Skeletal muscle cell (primary cell): ENCODE results near the gene PXMP2.
A peak's percentile ranks its signal among the peaks of the same experiment; 100 is the strongest.

Experiments
- DNase-seq: peaks from one replicate; pipeline ENCODE4 v3.0.0-alpha.2; 2010; ENCODE audit warnings: low read depth
- H3K4me3 ChIP-seq: 2 replicates; pipeline ENCODE4 v1.5.1; 2011; ENCODE audit warnings: low read depth, mild to moderate bottlenecking, control low read depth, low read length, moderate library complexity

PXMP2 gene

DNA sequence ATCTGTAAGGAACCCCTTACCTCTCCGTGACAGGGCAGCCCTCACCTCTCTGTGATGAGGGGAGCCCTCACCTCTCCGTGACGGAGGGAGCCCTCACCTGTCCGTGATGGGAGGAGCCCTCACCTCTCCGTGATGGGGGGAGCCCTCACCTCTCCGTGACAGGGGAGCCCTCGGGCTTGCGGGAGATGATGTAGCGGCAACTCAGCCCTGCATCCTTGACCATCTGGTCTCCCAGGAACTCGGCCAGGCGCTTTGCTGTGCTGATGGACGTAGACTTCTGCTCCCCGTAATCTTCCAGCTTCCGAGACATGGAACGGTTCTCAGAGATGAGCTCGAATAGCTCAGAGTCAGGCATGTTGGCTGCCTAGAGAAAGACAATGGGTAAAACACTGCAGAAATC lies 28.2 kb upstream of the PXMP2 start:
- no peak for DNase-seq
- H3K4me3 ChIP-seq, result no peak overlapping the region

DNA sequence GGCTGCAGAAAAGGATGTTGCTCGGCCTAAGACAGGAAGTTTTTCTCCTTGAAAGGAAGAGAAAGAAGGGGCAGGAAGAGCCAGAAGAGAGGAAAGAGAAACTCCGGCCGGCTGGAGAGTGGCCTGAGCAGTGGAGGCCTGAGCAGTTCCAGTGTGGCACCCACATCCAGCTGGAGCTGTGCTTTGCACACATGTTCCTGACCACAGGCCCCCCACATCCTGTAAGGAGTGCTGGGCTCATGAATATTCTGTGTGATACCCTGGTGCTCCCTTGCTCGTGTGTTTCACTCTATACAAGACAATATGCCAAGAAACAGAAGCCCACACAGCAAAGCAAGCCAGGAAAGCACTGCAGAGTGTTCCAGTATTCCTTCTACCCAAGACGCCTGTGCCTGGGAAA lies 27.3 kb upstream of the PXMP2 start:
- no peak overlapping the region for H3K4me3 ChIP-seq
- DNase-seq, result no peak

DNA sequence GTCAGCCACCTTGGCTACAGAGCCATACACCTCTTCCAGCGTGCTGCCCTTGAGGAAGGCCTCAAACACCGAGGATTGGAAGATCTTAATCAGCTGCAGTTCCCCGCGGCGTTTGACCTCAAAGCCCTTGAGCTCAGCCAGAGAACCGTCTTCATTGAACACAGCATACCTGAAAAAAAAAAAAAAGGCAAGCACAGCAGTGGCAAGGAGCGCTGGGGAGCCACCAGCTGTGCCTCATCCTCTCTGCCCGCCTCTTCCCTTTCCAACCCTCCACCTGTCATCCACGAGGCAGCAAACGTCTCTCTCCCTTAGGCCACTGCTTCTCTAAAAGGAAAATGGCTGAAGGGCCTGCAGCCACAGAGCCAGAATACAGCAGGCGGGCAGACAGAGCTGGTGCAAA lies 26.4 kb upstream of the PXMP2 start:
- no peak for DNase-seq
- H3K4me3 ChIP-seq, result no peak overlapping the region

DNA sequence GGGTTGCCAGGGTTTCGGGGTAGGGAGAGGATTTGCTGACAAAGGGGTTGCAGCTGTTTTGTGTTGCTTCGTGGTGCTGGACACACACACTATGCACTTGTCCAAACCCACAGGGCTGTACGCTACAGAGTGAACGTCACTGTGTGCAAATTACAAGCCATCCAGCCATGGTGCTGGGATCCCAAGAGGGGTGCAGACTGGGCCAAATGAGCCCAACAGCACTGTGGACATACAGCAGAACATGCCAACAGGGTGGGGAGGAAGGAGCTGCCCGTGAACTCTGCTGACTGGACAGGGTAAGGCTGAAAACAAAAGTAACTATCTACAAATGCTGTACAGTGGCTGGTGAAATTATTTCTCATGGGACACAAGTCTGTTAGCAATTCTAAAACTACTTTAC lies 25.4 kb upstream of the PXMP2 start:
- no peak overlapping the region for H3K4me3 ChIP-seq
- DNase-seq, result no peak

DNA sequence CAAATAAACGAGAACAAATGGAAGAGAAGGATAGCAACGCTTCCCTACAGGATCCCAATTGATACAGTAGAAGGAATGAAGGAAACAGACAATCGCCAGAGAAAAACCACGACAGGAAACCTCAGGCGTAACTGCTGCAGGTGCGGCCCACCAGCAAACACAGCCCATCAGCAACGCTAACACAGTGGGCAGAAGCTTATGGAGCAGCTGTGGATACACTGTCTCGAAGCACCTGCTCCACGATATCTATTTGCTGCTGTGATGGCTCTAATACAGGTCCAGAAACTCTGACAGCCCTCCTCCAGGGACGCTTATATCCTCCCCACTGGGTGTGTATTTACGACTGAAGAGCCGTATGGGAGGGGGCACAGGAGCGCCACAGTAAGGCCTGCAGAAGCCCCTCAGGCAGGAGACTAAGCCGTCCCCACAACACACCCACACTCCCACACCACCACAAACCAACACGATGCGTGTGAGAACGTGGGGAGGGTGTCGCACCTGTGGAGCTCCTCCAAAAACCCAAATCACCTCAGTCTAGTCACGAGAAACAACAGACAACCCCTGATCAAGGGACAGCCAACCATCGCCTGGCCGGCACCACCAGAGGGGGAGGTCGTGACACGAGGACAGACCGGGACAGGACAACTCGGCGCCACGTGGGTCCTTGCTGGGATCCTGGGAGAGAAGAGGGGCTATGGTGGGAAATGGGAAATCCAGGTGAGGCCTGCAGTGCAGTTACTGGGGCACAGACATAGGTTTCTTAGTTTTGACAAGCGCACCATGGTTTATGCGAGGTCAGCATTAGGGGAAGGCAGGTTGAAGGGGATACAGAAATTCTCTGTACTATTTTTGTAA lies 24.3 kb upstream of the PXMP2 start:
- DNase-seq, result no peak
- H3K4me3 ChIP-seq, result no peak overlapping the region

DNA sequence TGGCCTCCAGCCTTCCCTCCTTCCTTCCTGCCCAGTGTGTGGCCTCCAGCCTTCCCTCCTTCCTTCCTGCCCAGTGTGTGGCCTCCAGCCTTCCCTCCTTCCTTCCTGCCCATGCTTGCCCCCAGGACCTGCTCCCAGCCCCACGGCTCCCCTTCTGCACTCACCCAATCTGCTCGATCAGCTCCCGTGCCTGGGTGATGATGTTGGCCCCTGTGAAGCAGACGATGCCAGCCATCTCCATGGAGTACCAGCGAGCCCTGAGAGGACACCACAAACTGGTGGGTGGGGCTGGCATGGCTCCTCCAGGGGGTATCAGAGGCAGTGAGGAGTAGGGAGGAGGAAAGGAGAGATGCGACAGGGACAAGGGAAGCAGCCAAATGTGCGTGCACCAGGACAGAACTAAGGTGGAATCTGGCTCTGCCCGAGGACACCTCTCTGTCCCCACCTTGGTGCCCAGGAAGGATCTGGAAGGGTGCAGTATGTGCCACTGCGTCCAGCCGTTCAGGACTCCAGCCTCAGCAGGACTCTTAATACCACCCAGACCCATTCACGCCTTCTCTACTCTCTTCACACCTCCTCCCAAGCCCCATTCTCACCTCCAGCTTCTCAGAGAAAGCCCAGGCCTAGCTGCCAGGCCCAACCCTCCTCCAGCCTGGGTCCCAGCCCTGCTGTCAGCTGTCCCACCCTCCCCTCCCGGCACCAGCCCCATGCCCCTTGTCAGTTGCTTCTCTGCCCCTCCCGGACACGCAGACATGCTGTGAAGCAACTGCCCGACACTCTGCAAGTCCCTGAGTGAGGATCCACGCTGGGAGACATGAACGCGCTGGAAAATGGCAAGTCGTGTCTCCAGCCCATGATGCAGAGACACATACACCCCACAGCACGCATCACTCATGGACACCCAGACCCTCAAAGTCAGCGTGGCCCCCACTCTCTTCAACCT lies 22.9 kb upstream of the PXMP2 start:
- H3K4me3 ChIP-seq, result no peak overlapping the region
- DNase-seq, result no peak

DNA sequence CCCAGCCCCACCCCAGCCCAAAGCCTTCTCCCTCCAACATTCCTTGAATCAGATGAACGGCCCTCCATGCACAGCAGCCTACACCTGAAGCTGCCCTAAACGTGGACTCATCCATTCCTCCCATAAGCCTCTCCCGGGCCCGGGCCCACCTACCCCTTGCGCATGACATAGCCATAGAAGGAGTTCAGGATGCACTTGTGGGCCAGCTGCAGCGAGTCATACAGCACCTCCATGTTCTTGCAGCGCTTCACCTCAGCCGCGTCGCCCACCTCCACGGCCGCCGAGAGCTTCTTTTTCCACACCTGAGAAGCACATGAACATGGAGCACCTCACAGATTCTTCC lies 22.3 kb upstream of the PXMP2 start:
- DNase-seq, result no peak
- H3K4me3 ChIP-seq, result no peak overlapping the region

DNA sequence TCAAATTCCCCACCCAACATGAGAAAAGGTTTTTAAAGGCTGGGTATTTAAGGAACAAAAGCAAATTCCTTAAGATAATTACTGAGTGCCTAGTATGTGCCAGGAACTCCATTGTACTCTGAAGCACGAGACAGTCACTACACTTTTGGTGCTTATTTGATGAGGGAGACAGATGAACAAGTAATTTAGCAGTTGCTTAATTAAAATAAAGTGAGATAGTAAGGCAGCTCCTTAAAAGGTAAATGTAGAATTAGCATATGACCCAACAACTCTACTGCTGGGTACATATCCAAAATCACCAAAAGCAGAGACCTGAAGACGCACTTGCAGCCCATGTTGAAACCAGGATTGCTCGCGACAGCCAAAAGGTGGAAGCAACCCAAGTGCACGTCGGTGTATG lies 21.6 kb upstream of the PXMP2 start:
- no peak for DNase-seq
- H3K4me3 ChIP-seq, result no peak overlapping the region

DNA sequence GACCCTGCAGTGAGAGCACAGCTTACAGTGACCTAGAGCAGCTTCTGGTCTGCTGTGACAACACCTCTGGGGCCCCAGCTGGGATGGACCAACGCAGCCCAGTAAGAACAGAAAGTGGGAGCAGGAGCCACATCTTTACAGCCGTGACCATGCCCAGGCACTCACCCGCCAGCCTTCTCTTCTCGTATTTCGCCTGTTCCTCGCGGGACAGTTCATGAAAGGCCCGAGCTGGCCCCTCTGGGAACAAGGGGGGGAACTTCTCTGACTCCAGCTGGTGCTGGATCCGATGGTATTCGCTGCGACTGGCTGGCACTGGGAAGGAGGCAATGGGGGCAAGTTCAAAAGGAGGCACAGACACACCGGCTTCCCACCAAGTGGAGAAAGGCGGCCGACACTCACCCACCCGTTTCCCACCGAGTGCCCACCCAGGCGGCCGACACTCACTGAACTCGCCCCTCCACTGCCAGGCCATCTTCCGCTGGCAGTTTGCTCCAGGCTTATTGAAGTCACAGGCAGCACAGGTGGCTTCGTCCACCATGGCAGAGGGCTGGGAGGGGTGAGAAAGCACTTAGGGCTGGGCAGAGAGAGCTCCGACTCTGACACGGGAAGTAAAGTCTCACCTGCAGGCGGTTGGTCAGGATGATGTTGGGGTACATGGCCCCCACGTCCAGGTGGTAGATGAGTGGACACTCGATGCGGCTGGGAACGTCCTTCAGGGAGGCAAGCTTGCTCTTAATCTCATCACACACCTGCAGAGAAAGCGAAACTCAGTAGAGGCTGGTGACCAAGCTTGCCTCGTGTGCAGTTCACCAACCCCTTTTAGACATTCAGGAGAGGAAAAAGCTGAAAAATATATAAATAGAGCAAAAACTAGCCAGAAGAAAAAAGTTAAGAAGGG lies 18.9 kb upstream of the PXMP2 start:
- H3K4me3 ChIP-seq, result no peak overlapping the region
- DNase-seq, result no peak

DNA sequence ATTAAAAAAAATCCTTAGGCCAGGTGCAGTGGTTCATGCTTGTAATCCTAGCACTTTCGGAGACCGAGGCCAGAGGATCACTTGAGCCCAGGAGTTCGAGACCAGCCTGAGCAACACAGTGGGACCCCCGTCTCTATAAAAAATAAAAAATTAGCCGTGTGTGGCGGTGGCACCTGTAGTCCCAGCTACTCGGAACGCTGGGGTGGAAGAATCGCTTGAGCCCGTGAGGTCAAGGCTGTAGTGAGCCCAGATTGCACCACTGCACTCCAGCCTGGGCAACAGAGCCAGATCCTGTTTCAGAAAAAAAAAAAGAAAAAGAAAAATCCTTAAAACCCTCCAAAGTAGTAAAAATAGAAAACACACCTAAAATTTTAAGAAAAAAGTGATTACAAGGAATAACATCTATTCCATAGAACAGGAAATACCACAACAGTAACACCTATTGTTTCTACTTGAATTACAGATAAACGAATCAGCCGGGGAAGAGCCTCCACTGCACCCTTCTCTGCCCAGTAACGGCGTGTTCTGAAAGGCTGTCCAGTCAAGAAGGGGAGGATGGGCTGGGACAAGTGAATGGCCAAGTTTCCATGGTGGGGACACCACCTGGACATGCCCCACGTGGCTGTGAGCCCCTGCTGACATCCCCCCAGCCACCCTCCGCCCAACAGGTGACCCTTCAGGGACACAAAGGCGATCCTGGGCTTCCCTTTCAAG lies 18.1 kb upstream of the PXMP2 start:
- no peak overlapping the region for H3K4me3 ChIP-seq
- no peak for DNase-seq

DNA sequence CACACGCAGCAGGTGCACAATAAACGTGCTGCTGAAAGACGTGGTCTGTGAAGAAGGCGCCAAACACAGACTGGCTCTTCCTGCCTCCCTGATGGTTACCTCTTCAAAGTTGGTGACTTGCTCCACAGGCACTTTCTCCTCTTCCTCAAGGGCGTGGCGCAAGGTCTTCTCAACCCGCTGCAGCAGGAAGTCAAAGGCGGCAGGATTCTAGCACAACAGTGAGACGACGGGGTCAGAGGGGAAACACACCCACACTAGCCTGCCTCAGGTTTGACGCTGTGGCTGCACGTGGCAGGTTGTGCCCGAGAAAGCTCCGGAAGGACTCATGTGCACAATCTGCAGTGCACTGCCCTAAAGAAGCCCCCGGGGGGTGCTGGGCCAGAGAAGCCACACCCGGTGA lies 15.3 kb upstream of the PXMP2 start:
- no peak overlapping the region for H3K4me3 ChIP-seq
- DNase-seq, result no peak

DNA sequence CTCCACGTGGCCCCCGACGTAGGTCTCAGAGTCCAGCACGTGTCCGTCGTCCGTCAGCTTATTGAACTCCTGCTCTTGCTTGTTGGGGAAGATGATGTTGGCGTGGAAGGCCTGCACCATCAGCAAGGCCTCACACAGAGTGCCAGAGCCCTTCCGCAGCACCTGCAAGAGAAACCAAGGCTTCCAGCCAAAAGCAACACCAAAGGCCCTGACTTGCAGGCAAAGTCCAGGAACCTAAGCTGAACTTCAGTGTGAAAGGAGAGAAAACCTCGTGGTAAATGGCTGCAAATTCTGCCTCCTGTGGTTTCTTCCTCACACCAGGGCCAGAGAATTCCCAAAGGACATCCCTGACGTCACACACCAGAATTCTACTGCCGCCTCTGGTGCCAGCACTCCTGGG lies 14.7 kb upstream of the PXMP2 start:
- no peak for DNase-seq
- no peak overlapping the region for H3K4me3 ChIP-seq

DNA sequence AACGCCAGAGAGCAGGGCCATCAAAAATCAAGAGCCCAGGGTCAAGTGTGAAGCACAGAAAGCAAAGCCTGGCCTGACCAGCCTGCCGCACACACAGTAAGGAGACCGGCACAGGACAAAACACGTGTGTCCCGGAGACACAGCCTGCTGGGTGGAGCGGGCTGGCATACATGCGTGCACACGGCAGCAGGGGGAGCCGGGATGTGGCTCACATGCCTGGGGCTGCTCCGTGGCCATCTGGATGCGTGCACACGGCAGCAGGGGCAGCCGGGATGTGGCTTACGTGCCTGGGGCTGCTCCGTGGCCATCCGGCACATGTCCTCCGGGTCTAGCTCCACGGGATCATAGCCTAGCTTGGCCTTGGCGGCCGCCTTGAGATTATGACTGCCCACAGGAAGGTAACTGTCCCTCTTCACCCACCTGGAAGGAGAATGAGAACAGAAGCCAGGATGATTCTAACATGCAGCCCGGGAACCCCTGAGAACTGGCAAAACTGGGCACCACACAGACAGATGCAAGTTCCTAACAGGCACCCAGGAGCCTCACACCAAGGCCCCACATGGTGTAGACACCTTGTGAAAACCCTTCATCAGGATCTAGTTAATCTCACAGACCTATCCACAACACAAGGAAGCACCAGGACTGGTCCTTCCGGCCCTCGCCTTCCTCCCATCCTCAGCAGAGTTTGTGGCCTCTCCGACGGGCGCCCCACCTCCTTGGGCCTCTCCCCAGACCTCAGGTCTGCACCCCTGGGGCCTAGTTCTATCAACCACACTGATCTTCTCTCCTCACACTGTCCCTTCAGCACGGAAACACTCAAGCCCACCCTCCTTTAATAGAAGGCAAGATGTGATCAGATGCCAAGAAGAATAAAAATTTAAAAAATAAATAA lies 13.9 kb upstream of the PXMP2 start:
- no peak overlapping the region for H3K4me3 ChIP-seq
- no peak for DNase-seq

DNA sequence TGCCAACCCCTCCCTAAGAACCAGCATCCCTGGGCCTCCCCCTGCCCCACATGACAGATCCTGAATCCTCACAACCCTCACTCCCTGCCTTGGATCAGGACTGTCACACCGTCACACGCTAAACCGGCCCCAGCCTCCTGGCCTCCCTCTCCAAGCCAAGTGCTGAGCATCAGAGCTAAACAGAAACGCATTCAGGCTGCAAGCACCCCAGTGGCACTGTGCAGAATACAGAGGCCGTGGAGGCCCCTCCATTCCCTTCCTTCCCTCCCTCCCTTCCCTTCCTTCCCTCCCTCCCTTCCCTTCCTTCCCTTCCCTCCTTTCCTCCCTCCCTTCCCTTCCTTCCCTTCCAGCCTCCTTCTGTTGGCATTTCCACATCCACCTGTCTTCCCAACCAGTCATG lies 12.8 kb upstream of the PXMP2 start:
- H3K4me3 ChIP-seq, result no peak overlapping the region
- no peak for DNase-seq

DNA sequence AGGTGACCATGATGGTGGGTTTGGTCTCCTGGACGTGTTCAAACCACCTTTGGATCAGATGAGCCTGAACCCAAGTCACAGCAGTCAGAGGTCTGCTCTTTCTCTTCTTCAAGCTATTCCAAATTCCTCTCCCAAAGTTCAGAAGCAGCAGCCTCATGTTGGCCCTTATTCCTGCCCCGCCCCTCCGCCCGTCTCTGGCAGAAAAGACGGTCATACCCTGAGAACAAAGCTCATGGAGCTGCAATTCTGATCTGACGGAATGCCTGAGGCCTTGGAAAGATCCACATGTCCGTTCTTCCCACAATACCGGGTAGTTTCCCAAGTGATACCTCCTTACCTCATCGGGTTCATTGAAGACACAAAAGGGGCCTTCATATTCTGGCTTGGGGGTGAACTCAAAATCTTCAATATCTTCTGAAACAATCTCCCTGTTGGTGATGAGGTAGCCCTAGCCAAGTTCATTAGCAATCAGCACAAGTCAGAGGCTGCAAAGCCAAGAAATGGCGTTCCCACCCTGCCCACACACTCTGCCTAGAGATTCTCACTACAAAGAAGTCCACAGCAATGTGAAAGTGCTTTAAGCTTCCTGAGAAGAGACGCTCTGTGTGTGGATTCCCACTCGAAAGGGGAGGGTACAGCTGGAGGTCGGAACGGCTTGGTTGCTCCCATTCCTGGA lies 11.5 kb upstream of the PXMP2 start:
- no peak for DNase-seq
- H3K4me3 ChIP-seq, result no peak overlapping the region

DNA sequence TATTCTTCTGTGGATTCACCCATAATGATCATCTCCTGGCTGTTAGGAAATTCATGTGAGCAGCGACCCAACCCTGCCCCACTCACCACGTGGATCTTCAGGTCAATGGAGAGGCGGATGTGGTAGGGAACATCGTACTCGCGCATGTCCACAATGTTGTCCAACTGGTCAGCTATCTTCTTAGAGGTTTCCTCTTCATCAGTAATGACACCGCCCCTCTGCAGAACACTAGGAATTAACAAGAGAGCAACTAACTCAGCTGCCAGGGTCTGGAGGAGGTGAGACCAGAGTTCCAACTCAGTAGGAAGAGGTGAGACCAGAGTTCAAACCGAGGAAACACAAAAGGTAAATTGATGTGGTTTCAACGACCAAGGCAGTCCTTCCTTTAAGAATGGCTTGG lies 9.9 kb upstream of the PXMP2 start:
- no peak overlapping the region for H3K4me3 ChIP-seq
- DNase-seq, result no peak

DNA sequence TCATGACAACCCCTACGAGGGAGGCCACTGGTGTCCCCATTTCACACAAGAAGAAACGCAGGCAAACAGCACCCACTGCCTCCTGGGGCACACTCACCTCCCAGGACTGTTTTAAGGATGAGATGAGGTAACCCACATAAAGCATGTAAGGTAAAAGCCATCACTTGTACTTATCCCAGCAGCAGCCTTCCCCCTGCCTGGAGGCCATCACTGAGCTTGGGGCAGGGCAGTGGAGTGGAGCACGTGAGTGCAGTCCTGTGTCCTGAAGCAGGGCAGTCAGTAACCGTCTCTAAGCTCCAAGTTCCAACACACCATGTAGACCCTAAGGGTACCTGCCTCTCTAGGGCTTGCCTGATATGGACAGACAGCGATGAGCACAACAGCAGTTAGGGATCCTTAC lies 2.0 kb upstream of the PXMP2 start:
- no peak for DNase-seq
- no peak overlapping the region for H3K4me3 ChIP-seq

DNA sequence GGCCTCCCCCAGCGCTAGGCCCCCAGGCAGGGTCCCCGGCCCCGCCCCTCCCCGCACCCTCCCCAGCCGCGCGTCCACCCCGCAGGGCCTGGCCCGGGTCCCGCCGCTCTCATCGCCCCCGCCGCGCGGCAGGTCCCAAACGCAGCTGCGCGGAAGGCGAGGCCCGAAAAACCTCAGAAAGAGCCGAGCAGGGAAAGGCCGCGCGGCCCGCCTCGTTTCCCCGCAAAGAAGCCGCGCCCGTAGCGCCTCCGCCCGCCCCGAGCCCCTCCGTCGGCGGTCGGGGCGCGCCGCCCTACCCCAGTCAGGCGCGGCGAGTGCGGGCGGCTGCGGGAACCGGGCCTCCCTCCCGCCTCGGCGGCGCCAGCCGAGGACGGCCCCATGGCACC lies 569 bp upstream of the PXMP2 start:
- DNase-seq, result no peak
- H3K4me3 ChIP-seq, result peak overlapping the region; percentile 68
